Activated gamma-delta T cell (primary cell): Measurements from ENCODE around the gene RBM4B.
"Not testable (repeated sequence)": the region's sequence is repeated elsewhere in the genome, so short reads cannot be mapped to it uniquely, and the experiment has no call there.

Source experiments
- DNase-seq: peaks from one replicate; lab custom pipeline; 2025; lab: John Stamatoyannopoulos, UW
- total RNA-seq, 2 donors: gene quantifications; one replicate each; lab custom pipeline; 2026; lab: John Stamatoyannopoulos, UW

Gene RBM4B, protein sequence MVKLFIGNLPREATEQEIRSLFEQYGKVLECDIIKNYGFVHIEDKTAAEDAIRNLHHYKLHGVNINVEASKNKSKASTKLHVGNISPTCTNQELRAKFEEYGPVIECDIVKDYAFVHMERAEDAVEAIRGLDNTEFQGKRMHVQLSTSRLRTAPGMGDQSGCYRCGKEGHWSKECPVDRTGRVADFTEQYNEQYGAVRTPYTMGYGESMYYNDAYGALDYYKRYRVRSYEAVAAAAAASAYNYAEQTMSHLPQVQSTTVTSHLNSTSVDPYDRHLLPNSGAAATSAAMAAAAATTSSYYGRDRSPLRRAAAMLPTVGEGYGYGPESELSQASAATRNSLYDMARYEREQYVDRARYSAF
- 22.9 to 25.1 reads per million in 2 donors for total RNA-seq

DNA sequence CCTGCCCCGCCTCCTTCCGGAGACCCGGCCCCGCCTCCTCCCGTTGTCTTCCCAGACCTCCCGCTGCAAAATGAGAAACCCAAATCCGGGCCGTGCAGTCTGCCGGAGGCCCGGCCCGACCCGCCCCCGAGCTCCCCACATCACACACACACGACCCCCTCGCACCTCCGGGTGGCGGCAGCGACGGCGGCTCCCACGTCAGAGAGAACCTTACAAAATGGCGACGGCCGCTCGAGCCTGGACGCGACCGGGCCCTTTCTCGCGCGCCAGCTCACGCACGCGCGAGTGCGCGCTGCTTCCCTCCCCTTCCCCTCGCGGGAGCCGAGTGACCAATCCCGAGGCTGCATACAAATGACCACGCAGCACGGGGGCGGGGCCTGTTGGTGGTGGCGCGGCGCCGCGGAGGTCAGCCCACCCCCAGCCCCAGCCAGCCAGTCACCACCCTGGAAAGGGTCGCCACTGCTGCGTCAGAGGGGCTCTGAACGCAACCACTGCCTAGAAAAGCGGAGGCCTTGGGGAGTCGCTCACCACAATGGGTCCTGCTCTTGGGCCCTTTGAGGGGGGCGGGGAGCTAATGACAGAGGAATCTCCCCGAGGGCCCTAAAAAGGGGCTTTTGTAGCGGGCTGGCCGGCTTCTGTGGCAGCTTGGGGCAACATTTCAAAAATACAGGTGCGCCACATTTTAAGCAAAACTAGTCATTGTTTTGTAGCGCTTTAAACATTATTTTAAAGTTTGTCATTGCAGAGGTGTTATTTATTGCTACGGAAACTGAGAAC, at the start of gene RBM4B:
TSS of gene RBM4B (minus strand) at position 289 of the 777 bp plus-strand sequence. CDS start 808 bp downstream, outside the sequence.
- DNase-seq, result peak; percentile 94

DNA sequence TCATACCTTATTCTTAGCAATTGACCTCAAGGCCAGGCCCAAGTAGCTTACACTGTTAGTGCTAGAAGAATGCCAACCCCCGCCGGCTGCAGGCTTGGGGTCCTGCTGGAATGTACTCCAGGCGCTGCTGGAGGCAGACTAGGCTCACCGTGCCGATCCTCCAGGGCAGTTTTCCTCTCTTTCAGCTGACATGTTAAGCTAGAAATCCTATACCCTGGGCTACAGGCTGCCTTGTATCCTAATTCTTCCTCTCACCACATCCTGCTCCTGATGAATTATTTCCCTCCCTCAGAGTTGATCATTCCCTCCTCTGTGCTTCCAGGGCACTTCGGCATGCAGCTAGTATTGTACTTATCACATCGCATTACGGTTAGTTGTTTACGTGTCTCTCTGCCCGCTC, 48.0 kb upstream of the RBM4B start:
- no peak for DNase-seq

DNA sequence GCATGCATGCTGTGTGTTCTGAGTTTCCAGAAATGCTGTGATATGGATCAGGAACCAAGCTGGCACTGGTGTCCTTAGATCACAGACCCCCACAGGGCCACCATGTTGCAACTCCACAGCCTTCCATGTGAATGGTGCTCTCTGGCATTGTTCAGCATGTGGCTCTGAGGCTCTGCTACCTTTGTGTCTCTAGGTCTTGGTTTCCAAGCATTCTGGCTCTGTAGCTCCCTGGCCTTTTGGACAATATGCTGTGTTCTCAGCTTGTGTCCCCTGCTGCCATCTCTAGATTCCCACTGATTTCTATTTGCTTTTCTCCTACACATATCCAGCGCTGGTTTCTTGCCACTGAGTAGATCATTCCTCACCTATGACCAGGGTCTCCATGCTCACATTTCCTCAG, 47.4 kb upstream of the RBM4B start:
- no peak for DNase-seq

DNA sequence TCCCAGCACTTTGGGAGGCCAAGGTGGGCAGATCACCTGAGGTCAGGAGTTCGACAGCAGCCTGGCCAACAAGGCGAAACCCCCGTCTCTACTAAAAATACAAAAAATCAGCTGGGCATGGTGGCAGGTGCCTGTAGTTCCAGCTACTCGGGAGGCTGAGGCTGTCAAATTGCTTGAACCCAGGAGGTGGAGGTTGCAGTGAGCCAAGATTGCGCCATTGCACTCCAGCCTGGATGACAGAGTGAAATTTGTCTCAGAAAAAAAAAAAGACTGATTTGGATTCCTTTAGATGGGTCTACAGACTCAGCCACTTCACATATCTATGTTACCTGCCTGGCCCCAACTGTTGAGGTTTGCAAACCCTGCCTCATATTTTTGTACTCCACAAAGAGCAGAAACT, 46.5 kb upstream of the RBM4B start:
- not testable (repeated sequence) for DNase-seq

DNA sequence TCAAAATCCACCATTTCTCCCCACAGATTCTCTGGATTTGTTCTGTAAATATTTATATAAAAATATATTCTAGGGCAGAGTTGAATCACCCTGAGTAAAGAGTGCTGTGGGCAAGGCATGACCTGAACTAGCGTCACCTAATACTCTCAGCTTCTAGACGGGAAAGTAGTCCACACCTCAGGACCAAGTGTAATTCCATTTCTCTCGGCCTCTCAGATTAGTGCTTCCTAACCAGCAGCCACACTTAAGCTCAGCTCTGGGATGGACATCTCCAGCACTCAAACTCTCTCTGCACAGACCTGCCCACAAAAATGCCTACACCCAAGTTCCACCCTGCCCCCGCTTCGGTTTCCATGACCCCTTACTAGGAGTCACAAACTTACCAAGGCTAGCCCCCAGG, 46.0 kb upstream of the RBM4B start:
- DNase-seq, result no peak

DNA sequence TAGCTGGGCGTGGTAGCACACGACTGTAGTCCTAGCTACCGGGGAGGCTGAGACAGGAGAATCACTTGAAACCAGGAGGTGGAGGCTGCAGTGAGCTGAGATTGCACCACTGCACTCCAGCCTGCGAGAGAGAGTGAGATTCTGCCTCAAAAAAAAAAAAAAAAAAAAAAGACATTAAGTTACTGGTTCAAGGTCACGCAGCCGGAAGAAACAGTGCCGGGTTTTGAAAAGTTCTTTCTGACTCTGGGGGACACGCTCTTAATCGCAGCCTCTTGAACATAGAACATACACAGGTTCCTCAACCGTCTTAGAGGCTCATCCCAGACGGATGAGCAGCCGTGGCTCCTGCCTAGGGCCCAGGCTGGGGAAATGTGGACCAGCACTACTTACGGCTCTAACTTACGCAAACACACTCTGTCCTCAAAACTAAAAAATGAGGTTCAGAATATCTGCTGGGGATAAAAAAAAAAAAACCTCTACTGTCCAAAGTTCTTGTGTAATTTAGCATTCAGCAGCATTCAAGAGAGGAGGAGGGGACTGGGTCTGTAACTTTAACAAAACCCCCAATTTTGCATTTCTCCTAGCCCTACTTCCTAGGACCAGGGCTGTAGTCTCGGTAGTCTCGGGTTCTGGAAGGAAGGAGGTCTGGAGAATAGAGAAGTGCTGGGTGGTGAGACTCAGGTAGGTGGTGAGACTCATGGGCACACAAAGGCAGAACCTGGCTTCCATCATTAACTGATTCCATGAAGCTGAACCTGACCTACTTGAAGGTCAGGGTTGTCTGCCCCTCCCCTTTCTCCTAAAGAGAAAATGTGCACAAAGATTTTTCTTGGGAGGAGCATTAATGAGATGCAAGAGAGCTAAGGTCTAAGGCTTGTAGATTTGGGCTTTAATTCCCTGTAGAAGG, 45.3 kb upstream of the RBM4B start:
- DNase-seq, result no peak

DNA sequence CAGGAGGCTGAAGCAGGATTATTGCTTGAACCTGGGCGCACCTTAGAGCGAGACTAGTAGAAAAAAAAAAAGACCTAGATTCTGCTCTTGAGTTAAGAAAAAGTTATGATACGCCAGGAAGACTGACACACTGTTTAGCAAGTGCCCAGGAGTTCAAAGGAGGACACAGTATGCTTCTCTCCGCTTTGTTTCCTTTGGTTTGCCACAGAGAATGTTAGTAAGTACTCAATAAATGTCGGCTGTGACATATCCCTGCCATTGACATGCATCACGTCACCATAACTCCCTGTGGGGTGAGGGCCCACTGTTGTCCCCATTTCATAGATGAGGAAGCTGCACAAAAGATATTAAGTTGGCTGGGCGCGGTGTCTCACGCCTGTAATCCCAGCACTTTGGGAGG, 44.3 kb upstream of the RBM4B start:
- no peak for DNase-seq

DNA sequence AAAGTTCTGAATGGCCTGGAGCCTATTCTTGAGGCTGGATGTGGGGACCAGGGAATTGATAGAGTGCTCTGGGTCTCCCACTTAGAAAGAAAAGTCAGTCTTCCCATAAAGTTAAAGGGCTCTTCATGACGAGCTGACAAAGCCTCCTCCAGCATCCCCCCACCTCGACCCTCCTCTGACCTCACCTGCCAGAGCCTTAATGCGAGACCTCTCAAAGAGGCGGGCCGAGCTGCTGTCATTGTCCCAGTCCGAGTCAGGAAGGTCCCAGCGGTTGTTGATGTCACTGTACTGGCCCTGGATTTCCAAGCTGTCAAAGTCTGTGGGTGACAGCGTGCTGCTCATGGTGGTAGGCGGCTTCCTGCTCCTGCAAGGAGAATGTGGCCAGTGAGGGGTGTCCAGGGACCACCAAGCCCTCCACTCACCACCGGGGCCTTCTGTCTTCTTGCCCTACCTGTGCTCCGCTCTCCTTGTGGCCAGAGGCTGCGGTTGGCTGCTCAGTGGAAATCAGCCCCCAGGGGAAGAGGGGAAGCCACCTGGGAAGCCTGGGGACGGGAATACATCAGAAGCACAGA, 43.3 kb upstream of the RBM4B start:
- DNase-seq, result no peak

DNA sequence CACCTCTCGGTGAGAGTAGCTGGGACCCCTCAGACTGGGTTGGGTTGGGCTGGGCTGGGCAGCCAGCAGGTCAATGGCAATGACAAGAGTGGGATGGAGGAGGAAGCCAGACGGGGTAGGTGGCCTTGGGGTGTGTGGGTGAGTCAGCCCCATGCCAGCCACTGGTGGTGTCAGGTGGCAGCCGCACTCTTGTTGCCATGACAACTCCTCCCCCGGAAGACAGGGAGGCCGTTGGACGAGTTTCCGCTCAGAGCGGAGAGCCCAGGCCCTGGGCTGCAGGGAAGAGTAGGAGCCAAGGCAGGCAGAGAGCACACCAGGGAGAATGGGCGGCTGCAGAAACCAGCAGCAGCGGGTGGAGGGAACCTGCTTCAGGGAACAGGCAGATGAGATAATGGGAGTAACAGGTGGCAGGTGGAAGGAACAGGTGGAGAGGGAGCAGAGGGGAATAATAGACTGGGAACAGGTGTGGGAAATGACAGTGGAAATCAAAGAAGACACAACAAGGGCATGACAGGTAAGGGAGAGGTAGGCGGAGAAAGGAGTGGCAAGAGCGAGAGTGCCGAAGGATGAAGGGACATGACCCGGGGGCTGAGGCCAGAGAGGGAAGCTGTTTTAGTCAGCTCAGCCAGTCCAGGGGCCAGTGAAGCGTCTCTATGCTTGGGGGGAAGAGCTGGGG, 42.7 kb upstream of the RBM4B start:
- no peak for DNase-seq

DNA sequence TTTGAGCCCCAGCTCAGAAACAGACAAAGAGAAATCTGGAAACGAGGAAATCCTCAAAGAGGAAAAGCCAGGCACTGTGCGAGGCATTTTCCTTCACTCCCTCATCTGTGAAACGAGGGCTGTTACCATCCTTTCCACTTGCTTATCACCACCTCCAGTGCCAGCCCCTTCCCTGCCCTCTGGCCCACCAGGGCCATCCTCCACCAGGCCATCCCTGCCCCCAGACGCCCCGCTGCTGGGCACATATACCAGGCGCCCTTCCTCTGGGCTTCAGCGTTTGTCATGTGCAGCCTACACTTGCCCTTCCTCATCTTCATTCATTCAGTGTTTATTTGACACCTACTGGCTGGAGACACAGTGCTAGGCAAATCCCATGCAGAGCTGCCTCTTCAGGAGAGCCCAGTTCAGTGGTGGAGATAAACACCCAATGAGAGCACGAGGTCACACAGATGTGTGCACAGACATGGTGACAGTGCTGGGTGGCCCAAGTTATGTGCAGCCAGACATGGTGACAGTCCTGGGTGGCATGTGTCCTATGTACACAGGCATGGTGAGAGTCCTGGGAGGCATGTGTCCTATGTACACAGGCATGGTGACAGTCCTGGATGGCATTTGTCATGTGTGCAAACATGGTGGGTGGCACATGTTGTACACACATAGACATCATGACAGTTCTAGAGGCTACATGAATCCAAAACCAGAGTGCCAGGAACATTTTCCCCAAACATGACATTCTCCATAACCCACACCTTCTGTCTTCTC, 41.6 kb upstream of the RBM4B start:
- DNase-seq, result no peak

DNA sequence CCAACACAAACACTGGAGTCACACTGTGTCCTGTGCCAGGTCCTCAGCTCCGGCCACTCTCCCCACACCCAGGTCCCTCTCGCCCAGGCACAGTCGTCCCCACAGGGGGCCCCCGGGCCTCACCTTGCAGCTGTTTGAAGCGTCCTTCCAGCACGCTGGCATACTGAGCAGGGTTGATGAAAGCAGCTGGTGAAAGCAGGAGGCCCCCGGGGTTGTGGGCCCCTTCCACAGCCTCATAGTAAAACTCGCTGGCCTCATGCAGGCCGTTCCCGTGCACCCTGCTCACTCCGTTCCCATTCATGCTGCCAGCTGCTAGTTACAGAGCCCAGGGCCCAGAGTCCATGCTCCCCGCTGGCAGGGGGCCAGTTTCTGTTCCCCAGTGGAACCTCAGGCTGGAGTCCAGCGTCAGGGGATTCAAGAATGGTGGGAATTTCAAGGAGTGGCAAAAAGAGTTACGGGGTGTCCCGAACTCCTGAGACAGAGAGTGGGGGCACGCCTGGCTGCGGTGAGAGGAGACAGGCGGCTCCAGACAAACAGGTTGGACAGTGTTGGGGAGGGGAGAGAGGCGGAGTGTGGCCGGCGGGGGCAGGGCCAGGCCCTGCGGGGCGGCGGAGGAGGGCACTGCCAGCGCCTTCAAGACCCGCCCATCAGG, 40.8 kb upstream of the RBM4B start:
- DNase-seq, result no peak

DNA sequence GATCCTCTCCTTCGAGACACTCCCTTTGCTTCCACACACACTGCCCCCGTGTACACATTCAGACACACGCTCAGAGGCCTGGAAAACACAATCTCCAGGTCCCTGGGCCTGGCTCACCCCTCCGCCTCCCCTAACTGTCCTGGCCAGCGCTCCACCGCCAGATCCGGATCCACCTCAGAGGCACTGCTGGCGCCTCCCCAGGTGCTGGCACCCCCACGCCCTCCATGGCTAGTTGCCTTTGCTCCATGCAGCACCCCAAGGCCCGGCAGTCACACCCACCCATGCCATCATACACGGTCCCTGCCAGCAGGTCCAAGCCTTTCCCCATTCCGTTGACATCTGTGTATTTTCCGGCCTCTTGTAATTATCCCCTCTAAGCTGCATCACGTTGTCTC, 40.2 kb upstream of the RBM4B start:
- no peak for DNase-seq

DNA sequence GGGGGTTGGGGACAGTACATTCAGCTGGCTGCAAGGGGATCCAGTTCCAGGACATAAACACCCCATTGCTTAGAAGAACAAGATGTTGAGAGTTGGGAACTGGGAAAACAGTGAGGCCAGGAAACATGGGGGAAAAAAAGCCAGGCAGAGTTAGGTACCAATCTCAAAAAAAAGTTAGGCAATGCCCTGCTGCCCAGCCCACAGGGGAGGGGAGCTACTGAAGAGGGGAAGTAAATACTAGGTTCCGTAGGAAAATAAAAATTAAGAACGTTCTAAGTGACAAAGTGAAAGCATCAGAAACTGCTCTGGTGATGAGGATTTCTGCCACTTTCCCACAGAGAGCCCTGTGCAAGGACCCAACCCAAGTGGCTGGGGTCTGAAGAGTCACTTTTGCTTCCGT, 39.3 kb upstream of the RBM4B start:
- DNase-seq, result no peak

DNA sequence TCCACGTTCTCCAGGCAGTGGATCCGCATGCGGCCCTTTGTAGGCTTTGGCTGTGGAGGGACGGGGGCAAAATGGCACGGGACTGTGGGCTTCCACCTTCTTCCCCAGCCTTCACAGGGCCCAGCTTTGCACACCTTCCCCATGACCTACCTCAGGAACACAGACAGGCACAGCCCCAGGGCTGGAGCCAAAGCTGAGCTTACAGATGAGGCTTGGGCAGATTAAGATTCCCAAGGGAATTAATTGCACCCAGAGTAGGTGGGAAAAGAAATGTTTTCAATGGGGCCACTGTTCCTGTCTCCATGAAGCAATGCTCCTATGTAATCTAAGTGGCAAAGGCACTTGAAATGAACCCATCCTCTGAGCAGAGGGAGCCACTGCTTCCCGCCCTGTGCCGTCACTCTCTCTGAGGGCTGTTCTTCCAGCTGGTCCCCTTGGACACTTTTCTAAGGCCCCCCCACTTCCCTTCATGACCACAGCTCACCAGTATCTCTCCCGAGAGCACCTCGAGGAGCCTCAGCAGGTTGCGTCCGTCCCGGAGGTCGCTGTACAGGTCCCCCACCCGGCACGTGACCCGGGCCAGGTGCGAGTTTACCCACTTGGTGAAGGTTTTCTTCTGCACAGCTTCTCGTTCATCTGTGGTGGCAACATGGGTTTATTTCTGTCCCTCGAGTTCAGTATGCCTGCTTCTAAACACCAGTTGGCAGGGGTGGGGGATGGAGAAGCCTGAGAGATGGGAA, 37.8 kb upstream of the RBM4B start:
- no peak for DNase-seq

DNA sequence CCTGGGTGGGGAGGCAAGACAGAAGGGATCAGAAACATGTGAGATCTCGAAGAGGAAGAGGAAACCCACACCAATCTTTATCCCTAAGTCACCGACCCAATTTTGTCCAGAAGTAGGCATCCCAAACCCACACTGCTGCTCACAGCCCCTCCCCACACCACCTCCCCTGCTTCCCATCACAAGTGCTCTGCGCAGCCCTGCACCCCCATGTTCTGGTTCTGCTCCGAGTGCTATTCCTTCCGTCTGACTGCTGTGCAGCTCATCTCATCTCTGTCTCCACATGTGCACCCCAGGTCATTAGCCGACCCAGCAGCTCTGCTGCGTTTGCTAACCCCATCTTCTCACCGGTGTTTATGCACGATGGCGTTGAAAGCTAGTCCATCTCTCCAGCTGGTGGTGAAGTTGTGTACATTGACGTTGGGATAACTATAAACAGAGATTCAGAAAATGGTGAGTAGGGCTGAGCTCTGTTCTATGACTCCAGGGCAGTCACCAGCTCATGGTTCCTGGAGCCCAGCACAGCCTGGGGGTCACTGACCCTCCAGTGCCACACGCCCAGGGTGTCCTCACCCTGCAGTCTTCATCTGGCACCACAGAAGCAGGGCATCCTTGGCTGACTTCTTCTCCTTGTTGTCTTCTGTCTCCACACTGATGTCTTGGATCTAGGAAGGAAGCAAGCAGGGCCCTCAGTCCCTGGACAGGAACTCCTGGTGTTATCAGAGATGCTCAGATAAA, 36.2 kb upstream of the RBM4B start:
- no peak for DNase-seq

DNA sequence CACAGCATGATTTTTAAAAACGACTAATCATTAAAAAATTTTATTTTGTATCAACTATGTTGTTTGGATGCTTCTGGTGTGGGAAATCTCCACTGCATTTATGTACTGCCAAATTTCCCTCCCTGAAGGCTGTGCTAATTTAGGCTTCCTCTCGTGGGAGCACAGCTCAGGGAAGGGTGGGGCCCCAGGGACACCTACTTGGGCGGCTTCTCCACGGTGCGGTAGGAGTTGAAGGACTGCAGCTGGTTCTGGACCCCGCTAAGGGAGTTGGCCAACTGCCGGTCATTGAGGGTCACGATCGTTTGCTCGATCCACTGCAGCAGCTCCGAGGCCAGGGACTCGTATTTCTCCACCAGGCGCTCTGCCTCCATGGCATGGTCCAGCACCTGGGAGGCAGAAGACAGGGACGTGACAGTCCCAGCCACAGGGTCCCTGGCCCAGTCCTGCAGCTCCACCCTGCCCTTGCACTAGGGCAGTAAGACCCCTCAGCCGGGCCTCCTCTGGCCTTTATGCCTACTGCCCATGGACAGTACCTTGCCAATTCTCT, 32.8 kb upstream of the RBM4B start:
- DNase-seq, result no peak

DNA sequence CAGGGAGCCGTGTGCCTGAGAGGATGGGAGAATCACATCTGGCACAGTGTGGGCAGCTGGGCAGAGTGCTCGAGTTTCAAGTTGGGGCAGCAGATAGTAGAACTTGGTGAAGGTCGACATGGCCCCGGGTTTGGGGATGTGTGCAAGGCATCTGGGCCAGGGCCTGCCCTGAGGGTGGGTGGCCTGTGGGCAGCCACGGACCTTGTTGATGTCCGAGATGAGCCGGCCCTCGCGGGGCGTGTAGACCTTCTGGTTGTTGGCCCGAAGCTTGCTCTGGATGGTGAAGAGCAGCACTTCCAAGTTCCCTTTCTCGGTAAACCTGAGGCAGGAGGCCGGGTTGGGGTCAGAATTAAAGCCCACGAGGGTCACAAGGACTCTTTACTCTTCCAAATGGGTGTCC, 31.0 kb upstream of the RBM4B start:
- no peak for DNase-seq

DNA sequence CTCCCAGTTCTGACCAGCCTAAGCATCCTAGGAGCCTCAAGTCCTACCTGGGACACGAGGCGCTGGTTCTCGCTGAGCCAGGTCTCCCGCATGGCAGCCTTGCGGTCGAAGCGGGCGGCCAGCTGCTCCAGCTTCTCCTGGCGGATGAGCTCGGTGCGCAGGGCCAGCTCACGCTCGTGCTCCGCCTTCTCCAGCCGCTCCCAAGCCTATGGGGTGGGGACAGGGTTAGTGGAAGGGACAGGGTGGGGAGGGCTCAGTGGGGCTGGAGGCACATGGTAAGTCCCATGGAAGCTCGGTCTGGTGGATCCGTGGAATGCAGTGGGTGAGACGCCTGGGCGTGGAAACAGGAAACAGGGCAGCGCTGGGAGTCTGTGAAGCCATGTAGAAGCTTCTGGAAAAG, 30.4 kb upstream of the RBM4B start:
- DNase-seq, result no peak
